T1000 (cell line): ENCODE results near the gene ELP4.
"Not testable (repeated sequence)": the region's sequence is repeated elsewhere in the genome, so short reads cannot be mapped to it uniquely, and the experiment has no call there.

Source experiments
- DNase-seq: peaks from one replicate; lab custom pipeline; 2025; ENCODE audit warnings: mixed read lengths; lab: John Stamatoyannopoulos, UW

ELP4 gene

GRCh38 chr11:31646216-31646615 is 136.6 kb downstream of the ELP4 start:
- no peak for DNase-seq

DNA sequence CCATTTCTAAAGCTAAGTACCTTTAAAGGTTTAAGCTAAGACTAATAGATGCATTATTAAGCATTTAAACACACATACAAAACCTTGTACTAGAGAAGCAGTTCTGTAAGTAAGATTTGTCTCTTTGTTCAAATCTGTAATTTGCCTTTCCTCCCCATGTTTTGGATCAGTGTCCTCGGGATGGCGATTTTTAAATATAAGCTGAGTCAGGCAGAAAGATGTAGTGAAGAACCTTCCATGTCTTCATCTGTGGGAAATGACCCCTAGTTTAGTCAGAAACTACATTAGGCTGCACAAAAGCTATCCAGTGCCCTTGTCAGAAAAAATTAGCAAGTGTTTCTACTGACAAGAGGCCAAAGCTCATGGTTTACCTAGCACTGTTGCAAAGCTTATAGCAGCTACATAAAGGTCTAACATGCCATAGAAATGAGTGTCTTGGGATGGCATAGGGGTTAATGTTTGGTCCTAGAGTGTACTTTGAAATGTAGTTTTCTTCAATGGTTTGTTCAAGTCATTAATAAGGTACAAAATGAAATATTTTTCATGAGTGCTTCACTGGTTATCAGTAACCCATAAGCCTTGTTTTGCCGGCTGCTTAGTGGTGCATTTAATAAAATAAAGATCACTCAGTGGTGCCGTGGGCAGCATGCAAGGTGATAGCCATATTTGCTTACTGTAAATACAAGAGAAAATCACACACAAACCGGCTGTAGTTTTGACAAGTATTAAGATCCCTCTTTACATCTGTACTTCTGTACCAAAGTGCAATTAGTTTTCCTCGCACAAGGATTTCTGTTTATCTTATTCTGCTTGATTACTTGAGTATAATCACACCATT is 139.8 kb downstream of the ELP4 start:
- DNase-seq, result no peak

GRCh38 chr11:31651208-31651607 is 141.6 kb downstream of the ELP4 start:
- no peak for DNase-seq

DNA sequence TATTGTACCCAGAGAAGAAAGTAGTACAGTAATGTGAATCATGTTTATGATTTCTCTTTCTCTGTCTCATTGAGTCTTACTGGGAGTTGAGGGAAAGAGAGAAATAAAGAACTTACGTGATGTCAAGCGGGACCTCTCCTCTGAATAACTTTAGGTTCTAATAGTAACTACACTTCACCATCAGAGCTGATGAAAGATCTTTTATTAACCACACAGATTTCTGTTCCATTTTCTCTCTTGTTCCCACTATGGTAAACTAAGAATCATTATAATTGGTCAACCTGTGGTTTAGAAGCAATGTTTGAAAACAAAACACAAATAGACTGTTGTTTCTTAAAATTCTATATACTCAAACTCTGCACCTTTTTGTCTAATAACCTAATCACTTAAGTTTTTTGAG is 142.3 kb downstream of the ELP4 start:
- no peak for DNase-seq

DNA sequence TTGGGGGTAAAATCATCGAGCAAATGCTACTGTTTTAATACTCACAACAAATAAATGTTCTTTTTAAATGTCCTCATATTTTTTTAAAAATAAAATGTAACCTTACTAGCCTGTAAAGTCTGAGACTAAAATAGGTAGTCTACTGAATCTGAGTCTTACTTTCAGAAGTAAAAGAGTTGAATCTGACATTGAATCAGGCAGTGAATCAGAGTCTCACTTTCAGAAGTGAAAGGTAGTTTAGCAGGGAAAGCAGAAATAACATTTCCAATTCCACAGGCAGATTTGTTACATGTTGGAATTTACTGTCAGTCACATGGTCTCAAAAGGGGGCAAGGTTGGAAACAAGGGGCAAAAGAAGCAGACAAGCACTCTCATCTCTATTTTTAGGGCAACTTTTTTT is 143.0 kb downstream of the ELP4 start:
- DNase-seq, result no peak

GRCh38 chr11:31655483-31655882 is 145.9 kb downstream of the ELP4 start:
- no peak for DNase-seq

DNA sequence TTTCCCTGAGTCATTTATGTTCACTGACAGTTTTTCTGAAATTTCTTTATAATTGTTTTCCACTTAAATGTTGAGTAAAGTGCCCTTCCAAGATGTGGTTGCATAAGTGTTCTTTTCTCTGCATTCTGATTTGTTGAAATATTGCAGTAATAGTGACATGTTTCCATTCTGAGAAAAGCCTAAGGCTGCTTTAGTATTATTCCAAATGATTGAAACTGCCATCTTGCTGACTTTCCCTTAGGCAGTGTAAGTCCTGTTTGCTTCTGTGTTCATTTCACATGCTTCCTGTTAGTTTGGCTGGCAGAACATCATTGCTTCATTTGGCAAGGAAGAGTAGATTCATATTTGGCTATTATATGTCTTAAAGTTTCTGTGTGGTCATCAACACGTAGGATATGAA is 146.5 kb downstream of the ELP4 start:
- DNase-seq, result no peak

- no peak for DNase-seq
Observed at GRCh38 chr11:31657091-31657490, 147.5 kb downstream of the ELP4 start.

DNA sequence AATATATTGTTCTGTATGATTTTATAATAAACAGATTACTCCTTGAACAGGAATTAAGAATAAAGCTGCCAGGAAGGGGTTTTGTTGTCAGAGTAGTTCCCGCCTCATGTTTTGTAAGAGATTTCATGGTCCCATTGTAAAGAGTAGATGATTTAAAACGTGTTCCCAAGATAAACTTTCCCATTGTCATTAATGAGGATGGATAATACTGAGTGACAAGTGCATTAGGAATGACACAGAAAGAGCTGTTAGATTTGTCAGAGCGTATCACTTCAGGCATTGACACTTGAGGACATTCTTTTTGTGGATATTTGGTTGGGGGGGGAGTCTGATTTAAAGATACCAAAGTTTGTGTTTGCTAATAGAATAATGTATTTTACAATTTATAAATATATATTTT is 154.6 kb downstream of the ELP4 start:
- DNase-seq, result no peak

- no peak for DNase-seq
Observed at GRCh38 chr11:31664954-31665353, 155.4 kb downstream of the ELP4 start.

DNA sequence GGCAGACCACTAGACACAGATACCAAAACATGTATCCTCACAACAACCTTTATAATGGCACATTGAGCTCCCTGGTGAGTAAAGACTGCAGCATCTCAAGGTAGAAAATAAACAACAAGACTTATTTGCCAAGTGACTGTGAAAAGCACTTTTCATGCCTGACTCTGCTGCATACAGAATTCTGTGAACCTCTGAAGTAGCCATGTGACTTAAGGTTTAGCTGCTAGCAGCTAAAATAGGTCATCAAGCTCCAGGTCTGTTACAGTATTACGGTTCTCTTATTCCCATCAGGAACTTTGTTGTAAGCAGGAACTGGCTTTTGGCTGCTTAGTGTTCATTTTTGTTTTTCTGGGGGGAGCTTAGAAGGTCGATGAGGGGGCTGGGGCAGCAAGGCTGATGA is 162.1 kb downstream of the ELP4 start:
- DNase-seq, result no peak

GRCh38 chr11:31673108-31673507 is 163.5 kb downstream of the ELP4 start:
- not testable (repeated sequence) for DNase-seq

- DNase-seq, result no peak
Observed at GRCh38 chr11:31676280-31676982, 166.9 kb downstream of the ELP4 start.

- DNase-seq, result no peak
Observed at GRCh38 chr11:31680770-31681169, 171.2 kb downstream of the ELP4 start.

GRCh38 chr11:31687256-31687655 is 177.7 kb downstream of the ELP4 start:
- DNase-seq, result no peak

GRCh38 chr11:31687861-31688260 is 178.3 kb downstream of the ELP4 start:
- no peak for DNase-seq

GRCh38 chr11:31689559-31689958 is 180.0 kb downstream of the ELP4 start:
- no peak for DNase-seq

DNA sequence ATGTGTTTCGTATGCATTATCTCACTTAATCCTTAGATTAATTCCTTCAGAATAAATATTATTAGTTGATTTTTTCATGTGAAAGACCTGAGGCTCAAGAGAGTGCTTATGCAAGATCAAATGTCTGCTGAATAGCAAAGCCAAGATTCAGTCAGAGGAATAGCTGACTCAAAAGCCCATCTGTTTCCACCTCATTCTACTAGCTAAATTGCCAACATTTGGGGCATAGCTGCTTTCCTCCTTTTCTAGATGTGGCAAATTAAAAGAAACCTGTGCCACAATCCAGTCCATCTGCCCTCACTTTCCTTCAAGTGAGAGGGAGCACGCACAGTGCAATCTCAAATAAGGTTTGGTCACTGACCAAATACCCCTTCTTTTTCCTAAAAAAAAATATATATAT is 180.5 kb downstream of the ELP4 start:
- DNase-seq, result no peak

GRCh38 chr11:31690516-31690915 is 180.9 kb downstream of the ELP4 start:
- DNase-seq, result no peak

- no peak for DNase-seq
Observed at GRCh38 chr11:31692466-31692865, 182.9 kb downstream of the ELP4 start.

DNA sequence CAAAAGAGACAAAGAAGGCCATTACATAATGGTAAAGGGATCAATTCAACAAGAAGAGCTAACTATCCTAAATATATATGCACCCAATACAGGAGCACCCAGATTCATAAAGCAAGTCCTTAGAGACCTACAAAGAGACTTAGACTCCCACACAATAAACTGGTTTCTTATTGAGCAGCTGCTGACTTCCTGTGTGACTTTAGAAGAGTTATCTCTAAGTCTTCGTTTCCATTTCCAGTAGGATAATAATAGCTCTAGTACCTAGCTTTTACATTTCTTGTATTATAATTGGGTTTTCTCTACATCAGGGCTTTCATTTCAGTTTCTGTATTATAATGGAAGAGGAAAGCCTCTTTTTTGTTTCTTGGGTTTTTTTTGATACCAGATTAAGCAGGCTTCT is 187.5 kb downstream of the ELP4 start:
- not testable (repeated sequence) for DNase-seq

GRCh38 chr11:31699066-31699465 is 189.5 kb downstream of the ELP4 start:
- DNase-seq, result no peak

GRCh38 chr11:31702966-31703365 is 193.4 kb downstream of the ELP4 start:
- no peak for DNase-seq

DNA sequence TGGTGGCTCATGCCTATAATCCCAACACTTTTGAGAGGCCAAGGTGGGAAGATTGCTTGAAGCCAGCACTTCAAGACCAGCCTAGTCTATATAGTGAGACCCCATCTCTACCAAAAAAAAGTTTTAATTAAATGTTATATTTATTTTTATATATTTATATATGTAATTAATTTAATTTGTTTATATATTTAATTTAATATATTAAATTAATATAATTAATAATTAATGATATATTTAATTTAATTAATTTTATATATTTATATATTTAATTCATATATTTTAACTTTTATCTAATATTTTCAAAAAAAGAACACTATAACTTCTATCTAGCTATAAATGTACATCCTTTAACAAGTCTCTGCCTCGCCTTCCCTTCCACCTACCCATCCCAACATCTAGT is 196.8 kb downstream of the ELP4 start:
- DNase-seq, result no peak
